NCI-H446 treated with DMSO at 0.1 percent for 48 hours (cell line): Measurements from ENCODE around the gene MMP2.

Experiments
- DNase-seq: peaks from one replicate; lab custom pipeline; 2025; lab: John Stamatoyannopoulos, UW

The MMP2 gene

DNA sequence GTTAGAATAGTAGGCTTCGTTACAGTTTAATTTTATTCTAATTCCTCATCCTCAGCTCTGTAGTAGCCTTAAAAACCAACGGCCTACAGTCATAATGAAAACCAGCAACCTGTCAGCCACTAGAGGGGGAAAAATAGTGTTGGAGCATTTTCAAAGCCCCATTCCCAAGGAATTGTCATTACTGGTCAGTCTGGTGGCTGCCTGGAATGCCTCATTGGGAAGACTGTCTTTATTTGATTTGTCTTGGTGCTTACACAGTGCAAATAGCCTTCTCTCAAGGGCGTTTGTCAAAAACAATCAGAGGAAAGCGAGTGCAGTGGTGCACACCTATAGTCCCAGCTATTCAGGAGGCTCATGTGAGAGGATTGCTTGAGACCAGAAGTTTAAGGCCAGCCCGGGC, 34.6 kb downstream of the MMP2 start:
- DNase-seq, result no peak

GRCh38 chr16:55515111-55515510, 36.1 kb downstream of the MMP2 start:
- DNase-seq, result no peak

GRCh38 chr16:55521792-55522191, 42.8 kb downstream of the MMP2 start:
- no peak for DNase-seq

GRCh38 chr16:55526441-55526840, 47.4 kb downstream of the MMP2 start:
- DNase-seq, result no peak

GRCh38 chr16:55527885-55528284, 48.9 kb downstream of the MMP2 start:
- no peak for DNase-seq

GRCh38 chr16:55529018-55529417, 50.0 kb downstream of the MMP2 start:
- no peak for DNase-seq

DNA sequence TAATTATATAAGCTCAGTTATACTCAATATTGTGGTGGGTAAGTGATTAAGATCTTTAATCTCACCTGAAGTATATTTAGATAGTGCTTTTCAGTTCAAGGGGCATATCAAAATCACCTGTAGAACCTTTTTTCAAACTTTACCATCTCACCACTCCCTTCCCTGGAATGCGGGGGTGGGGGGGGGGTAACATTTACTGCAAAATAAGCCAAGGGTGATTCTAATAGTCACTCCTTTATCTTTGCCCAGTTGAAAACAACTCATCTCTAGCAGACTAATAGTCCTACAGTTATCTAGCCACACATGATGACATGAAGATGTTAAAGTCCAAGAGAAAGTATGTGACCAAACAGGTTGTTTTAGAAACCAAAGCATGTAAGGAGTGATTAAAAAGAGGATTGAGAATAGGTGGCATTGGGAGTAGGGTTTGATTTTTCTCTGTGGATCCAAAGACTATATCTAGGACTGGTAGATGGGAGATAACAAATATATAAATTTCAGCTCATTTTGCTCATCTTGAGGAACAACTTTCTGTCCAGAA, 51.4 kb downstream of the MMP2 start:
- DNase-seq, result no peak

- no peak for DNase-seq
These were observed 53.2 kb downstream of the MMP2 start for GRCh38 chr16:55532227-55532626.

- DNase-seq, result no peak
These were observed 55.8 kb downstream of the MMP2 start for GRCh38 chr16:55534756-55535155.

- DNase-seq, result no peak
These were observed 60.1 kb downstream of the MMP2 start for GRCh38 chr16:55539049-55539448.

- DNase-seq, result no peak
These were observed 60.5 kb downstream of the MMP2 start for GRCh38 chr16:55539488-55539887.

GRCh38 chr16:55540221-55540620, 61.2 kb downstream of the MMP2 start:
- no peak for DNase-seq

- DNase-seq, result no peak
These were observed 63.6 kb downstream of the MMP2 start for GRCh38 chr16:55542459-55543082.

DNA sequence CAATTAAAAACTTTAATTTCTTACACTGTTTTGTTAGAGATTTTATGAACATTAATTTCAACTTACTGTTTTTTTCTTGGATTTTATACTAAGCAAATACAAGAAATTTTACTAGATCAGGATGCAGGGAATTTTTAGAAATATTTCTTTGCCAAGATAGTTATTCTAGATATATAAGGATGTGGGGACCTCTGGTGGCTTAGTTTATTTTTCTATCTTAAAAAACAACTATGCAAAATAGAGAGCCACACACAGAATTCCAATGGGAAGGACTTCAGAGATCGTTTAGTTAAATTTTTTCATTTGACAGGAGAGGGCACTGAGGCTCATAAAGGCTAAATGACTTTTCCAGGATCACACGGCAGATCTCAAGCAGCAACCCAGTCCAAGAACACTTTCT, 64.5 kb downstream of the MMP2 start:
- DNase-seq, result no peak

- no peak for DNase-seq
These were observed 73.6 kb downstream of the MMP2 start for GRCh38 chr16:55552621-55553020.

DNA sequence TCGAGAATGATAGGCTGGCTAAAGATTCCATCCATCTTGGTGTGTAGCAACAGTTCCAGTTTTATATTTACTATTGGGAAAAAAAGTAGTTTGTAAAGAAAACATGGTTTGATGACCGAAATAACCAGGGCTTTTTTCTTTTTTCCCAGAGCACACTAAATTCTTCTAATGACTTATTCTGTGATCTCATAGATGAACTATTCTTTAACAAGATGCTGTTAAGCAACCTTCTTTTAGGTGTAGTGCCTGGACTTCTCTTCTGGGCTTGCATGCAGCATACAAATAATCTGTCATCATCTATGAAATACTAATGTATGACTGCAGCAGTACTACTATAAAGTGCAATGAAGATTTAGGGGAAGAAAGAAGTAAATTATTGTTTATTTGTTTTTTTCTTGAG, 76.4 kb downstream of the MMP2 start:
- no peak for DNase-seq
